Cardiac muscle cell (in vitro differentiated cells and primary cell): ENCODE data around the gene HEYL. TPM values are rescaled to one million over a fixed set of nuclear protein-coding genes. Genes with fewer than 3 reads are reported as not detected.
A peak's percentile ranks its signal among the peaks of the same experiment; 100 is the strongest.

ENCODE experiments used
- DNase-seq, 2 donors: peaks; one replicate each; pipeline versions ENCODE4 v3.0.0 to v3.0.0-alpha.2; 2010 to 2017; ENCODE audit warnings: low read depth in 1 of 2, low spot score in 1 of 2
- H3K27ac ChIP-seq: fragments of 200-600 bp; sonication (generic); 2 replicates; pipeline ENCODE4 v1.5.1; 2016
- H3K27me3 ChIP-seq: fragments of 200-600 bp; sonication (generic); 2 replicates; pipeline ENCODE4 v1.6.0; 2016; ENCODE audit warnings: control low read depth
- H3K36me3 ChIP-seq: fragments of 200-600 bp; sonication (generic); 2 replicates; pipeline ENCODE4 v1.5.1; 2016; ENCODE audit warnings: control low read depth
- H3K4me1 ChIP-seq: fragments of 200-600 bp; sonication (generic); 2 replicates; pipeline ENCODE4 v1.8.1; 2017; ENCODE audit warnings: low read depth, mild to moderate bottlenecking, mixed run types
- H3K4me3 ChIP-seq: fragments of 200-600 bp; sonication (generic); 2 replicates; pipeline ENCODE4 v1.5.1; 2016; ENCODE audit warnings: mild to moderate bottlenecking
- H3K9me3 ChIP-seq: fragments of 200-600 bp; sonication (generic); 2 replicates; pipeline ENCODE4 v1.5.1; 2017; ENCODE audit warnings: low read depth, mild to moderate bottlenecking, control low read depth
- CTCF ChIP-seq: IDR thresholded peaks from 2 replicates; pipeline ENCODE4 v1.5.1; 2012; ENCODE audit warnings: low read depth, mild to moderate bottlenecking, low read length
- polyA plus RNA-seq: library from polyadenylated mRNA; unstranded; fragments of >200 nt; fragmentation: Nextera tagmentation; extraction: Ambion mirVana; gene quantifications from 2 replicates; pipeline ENCODE4 v1.2.1, GENCODE V29; 2016
- total RNA-seq: library from RNA; depleted of rRNA; stranded (reverse); fragments of >200 nt; gene quantifications from 2 replicates; pipeline ENCODE4 v1.2.3, GENCODE V29; 2016

The HEYL gene
- total and polyA plus RNA-seq, 2 experiments from 2014 or later: 0.71 to 1.0 TPM

GRCh38 chr1:39593386-39593785 lies 46.1 kb downstream of the HEYL start:
- Histone ChIP-seq H3K9me3 (no peaks in the 10 kb centered on the region), H3K36me3 (no peaks in the 10 kb centered on the region), H3K27me3 (peaks cover 75% of the 10 kb centered on the region), H3K4me1 (no peaks in the 10 kb centered on the region), H3K4me3 (no peak overlapping the region), H3K27ac (no peak overlapping the region)
- no peak for TF ChIP-seq CTCF
- DNase-seq: no peak

GRCh38 chr1:39592069-39592468 lies 47.4 kb downstream of the HEYL start:
- H3K4me3 ChIP-seq: no peak overlapping the region
- TF ChIP-seq CTCF: no peak
- H3K4me1 ChIP-seq: no peaks in the 10 kb centered on the region
- no peaks in the 10 kb centered on the region for H3K36me3 ChIP-seq
- H3K27me3 ChIP-seq: peaks cover 79% of the 10 kb centered on the region
- no peak for DNase-seq
- no peak overlapping the region for H3K27ac ChIP-seq
- H3K9me3 ChIP-seq: no peaks in the 10 kb centered on the region

GRCh38 chr1:39590546-39590945 lies 48.9 kb downstream of the HEYL start:
- H3K4me3 ChIP-seq: no peak overlapping the region
- H3K36me3 ChIP-seq: no peaks in the 10 kb centered on the region
- no peak overlapping the region for H3K27ac ChIP-seq
- no peak for TF ChIP-seq CTCF
- no peaks in the 10 kb centered on the region for H3K4me1 ChIP-seq
- H3K27me3 ChIP-seq: peaks cover 64% of the 10 kb centered on the region
- no peaks in the 10 kb centered on the region for H3K9me3 ChIP-seq
- peak in 1 of 2 donors; percentile 39 for DNase-seq

- Histone ChIP-seq H3K36me3 (no peaks in the 10 kb centered on the region), H3K27ac (no peak overlapping the region), H3K27me3 (peaks cover 54% of the 10 kb centered on the region), H3K4me1 (no peaks in the 10 kb centered on the region), H3K4me3 (no peak overlapping the region), H3K9me3 (no peaks in the 10 kb centered on the region)
- no peak for DNase-seq
- no peak for TF ChIP-seq CTCF
Measured at GRCh38 chr1:39585933-39586332, 53.5 kb downstream of the HEYL start.

GRCh38 chr1:39576016-39576657 lies 63.3 kb downstream of the HEYL start:
- Histone ChIP-seq H3K27me3 (peaks cover 21% of the 10 kb centered on the region), H3K4me1 (peaks cover 21% of the 10 kb centered on the region), H3K36me3 (peaks cover 9% of the 10 kb centered on the region), H3K4me3 (peak overlapping the region; percentile 85), H3K9me3 (no peaks in the 10 kb centered on the region), H3K27ac (no peak overlapping the region)
- no peak for TF ChIP-seq CTCF
- DNase-seq: peak; percentile 17 to 58
